ENCODE data around the gene GTPBP1. TPM values are rescaled to one million over a fixed set of nuclear protein-coding genes. Genes with fewer than 3 reads are reported as not detected.

Gene GTPBP1
- total and polyA plus RNA-seq, 2 donors (not counting 3 experiments of a cell fraction or from before 2014, with no cell fraction given), result 29.8 to 50.3 TPM

GRCh38 chr22:38740754-38741153 is 35.0 kb downstream of the GTPBP1 start:
- BruUV-seq (replicated peaks), result no TSS peak
- H3K36me3 ChIP-seq (ENCODE audit: control insufficient read depth in 2 of 2, extremely low read depth in 1 of 2, insufficient read depth in 2 of 2, low read length in 2 of 2), result peaks cover 17 to 66% of the 10 kb centered on the region in 2 experiments
- H2AFZ ChIP-seq (ENCODE audit: low read depth, low read length), result no peak overlapping the region
- TF ChIP-seq POLR2A (IDR thresholded peaks at IDR 0.05; ENCODE audit: low read depth, low read length) (no peak), GATA2 (IDR thresholded peaks at IDR 0.05; ENCODE audit: insufficient read depth, insufficient read length, low read depth, low read length) (no peak), MAX (IDR thresholded peaks at IDR 0.05; ENCODE audit: insufficient read depth, insufficient read length) (no peak), CTCF (IDR thresholded peaks at IDR 0.05; ENCODE audit: extremely low read depth in 1 of 2, insufficient read depth in 1 of 2, low read depth in 1 of 2, low read length in 2 of 2) (no peak), FOS (IDR thresholded peaks at IDR 0.05; ENCODE audit: borderline replicate concordance, insufficient read depth, low read length) (no peak), MYC (IDR thresholded peaks at IDR 0.05; ENCODE audit: low read depth, low read length) (no peak), JUN (IDR thresholded peaks at IDR 0.05; ENCODE audit: borderline replicate concordance, insufficient read depth, insufficient read length, low read depth) (no peak), POLR2AphosphoS5 (IDR thresholded peaks at IDR 0.05; ENCODE audit: insufficient read depth, low read depth, low read length) (no peak), EZH2 (IDR thresholded peaks at IDR 0.05; ENCODE audit: borderline replicate concordance, low read depth, low read length, severe bottlenecking) (no peak)
- no peaks in the 10 kb centered on the region for H4K20me1 ChIP-seq (replicated peaks; ENCODE audit: control insufficient read depth, extremely low read depth, insufficient read depth, low read length)
- no peak overlapping the region for H3K4me3 ChIP-seq (replicated peaks in 1 of 3; ENCODE audit: insufficient read depth in 1 of 3, low read depth in 1 of 3, low read length in 3 of 3)
- FAIRE-seq, result no peak
- POLR2A ChIA-PET, result no interaction called here
- CTCF ChIA-PET, result interaction anchor here (1.5 kb wide), 1 partner anchor 16 kb away, joined by 4 read pairs; no protein-coding TSS in a partner anchor
- no peaks in the 10 kb centered on the region for H3K9me1 ChIP-seq (replicated peaks; ENCODE audit: control insufficient read depth, extremely low read depth, insufficient read depth, low read length)
- intact Hi-C loops (cut with micrococcal nuclease) (no loop called here), dilution Hi-C loops (cut with MboI; ENCODE audit: extremely low pct_ligation_motif_present, low sequenced_read_pairs) (no loop called here)
- no peaks in the 10 kb centered on the region for H3K4me1 ChIP-seq (ENCODE audit: control insufficient read depth, extremely low read depth, insufficient read depth, low read length)
- H3K27me3 ChIP-seq (ENCODE audit: control insufficient read depth in 2 of 2, insufficient read depth in 2 of 2, low read length in 2 of 2), result no peaks in the 10 kb centered on the region
- no peak overlapping the region for H3K9ac ChIP-seq (replicated peaks; ENCODE audit: extremely low read depth, insufficient read depth, low read length)
- no peaks in the 10 kb centered on the region for H3K79me2 ChIP-seq (ENCODE audit: control insufficient read depth, insufficient read depth, low read length)
- no peak overlapping the region for H3K4me2 ChIP-seq (ENCODE audit: insufficient read depth, low read length)
- no peak overlapping the region for H3K27ac ChIP-seq (ENCODE audit: insufficient read depth, low read depth, low read length)
- no peak for DNase-seq (ENCODE audit: low read depth, low spot score)
- H3K9me3 ChIP-seq (replicated peaks; ENCODE audit: control insufficient read depth, insufficient read depth, low read length), result no peaks in the 10 kb centered on the region
